Measurements from ENCODE around the gene SERGEF.

Gene SERGEF

DNA sequence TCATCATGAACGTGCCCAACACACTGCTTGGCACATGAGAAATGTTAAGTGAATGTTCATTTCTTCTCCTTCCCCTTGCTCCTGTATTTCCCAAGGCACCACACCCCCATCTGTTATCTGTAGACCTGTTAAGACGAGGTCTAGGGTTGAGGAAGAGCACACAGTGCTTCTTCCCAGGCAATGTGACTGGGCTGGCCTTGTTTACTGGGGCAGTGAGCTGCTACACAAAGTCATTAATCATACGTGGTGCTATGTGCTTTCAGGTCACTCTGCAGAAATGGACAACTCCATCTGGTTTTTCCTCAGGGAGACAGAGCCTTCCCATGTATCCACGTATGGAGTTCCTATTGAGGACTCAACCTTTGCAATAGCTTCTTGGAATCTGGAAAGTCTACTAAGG, 159.6 kb downstream of the SERGEF start:
- no peak for DNase-seq

DNA sequence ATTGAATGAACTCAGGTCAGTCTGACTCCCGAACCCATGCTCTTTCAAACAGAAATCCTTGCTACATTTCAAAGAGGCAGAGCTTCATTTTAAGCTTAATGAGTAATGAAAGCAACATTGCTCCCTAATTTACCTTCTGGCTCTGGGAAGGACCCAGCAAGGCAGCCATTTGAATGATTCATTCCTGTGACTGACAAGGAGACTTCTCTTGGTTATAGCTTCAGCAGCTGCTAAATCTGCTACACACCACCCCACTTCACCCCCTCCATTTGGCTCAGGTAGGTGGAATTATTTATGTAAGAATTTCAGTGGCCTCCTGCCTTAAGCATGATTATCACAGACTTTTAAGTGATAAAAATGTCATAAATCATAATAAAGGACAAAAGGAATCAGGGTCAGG, 160.6 kb downstream of the SERGEF start:
- no peak for DNase-seq

DNA sequence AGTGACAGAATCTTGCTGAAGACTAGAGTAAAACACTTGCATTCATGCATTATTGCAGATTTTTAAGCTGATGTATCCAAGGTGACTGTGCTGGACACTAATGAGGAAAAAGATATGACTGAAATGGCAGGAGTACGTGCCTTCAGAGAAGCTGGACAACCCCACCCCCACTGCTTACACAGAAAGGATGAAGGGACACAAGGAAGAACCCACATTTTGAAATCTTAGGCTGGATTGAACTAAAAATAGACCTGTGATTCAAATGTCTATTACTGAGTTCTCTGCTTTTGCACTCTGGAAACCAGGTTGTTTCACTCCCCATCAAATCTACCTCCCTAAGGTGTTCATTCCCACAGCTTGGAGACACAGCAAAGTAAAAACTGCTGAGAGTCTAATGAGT, 161.2 kb downstream of the SERGEF start:
- no peak for DNase-seq

DNA sequence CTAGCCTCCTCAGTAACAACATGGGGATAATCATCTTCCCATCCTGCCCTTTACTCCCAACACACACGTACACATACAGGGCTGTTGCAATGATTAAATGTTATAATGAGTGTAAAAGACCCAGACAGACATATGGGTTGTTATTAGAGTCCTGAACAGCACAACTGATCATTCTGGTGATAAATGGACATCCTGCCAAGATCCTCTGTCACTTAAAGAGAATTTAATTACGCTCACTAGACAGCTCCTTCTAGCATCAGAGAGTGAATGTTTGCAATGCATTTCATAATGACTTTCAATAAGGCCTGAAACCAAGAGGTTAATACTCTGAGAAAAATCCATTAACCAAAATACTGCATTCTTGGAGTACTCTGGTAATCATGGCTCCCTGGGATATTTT, 162.5 kb downstream of the SERGEF start:
- no peak for DNase-seq

DNA sequence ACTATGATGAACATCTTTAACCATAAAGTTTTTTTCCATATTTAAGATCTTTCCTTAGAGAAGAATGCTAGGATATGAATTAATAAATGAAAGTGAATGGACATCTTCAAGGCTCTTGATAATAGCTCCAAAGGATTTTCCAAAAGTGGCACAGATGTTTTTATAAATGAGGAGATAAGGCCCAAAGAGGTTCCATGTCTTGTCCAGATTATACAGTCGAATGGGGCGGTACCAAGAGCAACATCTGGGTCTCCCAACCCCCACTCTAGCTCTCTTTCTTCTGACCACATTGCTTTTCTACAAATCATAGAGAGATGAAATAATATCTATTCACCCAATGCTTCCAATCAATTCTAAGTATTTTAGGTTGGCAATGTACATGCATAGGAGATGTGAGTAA, 164.1 kb downstream of the SERGEF start:
- DNase-seq: no peak

DNA sequence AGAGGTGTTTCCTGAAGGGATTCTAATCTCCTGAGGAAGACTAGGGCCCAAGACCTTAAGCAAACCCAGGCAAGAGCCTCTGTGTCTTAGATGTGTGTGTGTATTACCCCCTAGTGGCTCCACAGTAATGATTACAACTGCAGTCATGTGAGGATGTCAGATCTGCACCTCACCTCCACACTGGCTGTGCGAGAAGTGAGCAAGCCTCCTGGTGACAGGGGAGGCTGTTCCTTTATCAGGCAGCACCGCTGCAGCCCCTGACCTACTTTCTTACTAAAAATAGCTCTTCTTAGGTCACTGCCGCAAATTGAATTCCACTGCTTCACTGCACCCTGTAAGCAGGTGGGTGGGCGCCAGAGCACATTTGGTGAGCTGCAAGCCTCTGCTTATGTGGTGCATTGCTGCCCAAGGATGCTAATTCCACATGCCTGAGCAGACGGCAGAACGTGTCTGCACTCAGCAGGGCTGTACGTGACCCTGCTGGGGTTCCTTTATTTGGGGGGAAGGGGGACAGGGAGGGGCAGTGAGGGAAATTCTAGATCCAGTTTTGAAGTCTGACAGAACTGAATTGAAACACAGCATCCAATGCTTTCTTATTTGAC, 165.9 kb downstream of the SERGEF start:
- no peak for DNase-seq

DNA sequence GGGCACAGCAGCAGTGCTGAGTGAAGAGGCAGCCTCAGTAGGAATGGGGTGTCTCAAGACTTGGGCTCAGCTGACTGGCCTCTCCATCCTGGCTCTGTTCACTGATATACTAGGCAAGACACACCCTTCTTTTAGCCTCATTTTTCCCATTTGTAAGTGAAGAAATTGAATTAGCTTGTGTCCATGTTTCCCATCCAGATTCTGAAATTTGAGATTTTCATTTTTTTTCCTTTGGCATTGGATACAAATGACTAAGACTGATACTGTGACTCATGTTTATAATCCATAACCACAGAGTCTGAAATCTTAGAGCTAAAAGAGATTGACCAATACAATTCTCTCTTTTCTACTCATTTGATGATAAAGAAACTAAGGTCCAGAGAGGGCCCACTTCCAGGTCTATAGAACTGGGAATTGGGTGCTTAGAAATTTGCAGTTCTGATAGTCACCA, 167.4 kb downstream of the SERGEF start:
- DNase-seq: no peak

DNA sequence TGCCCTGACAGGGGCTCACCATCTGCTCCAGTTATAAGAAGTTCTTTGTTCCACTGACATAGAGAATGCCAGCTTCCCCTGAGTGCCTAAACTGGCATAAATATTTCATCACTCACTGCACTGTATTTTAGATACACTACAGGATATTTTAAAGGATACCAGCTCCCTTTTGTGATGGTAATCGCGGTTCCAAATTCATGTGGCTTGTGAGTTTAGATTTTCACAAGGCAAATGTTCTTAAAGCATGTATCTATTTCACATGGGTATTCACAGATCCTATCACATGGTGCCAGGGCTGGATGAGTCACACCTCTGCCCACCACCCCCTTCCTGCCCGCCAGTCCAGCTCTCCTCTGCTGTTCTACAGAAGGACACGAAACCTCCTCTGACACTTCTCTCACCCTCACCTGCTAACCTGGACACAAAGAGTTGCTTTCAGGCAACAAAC, 172.7 kb downstream of the SERGEF start:
- DNase-seq: no peak

DNA sequence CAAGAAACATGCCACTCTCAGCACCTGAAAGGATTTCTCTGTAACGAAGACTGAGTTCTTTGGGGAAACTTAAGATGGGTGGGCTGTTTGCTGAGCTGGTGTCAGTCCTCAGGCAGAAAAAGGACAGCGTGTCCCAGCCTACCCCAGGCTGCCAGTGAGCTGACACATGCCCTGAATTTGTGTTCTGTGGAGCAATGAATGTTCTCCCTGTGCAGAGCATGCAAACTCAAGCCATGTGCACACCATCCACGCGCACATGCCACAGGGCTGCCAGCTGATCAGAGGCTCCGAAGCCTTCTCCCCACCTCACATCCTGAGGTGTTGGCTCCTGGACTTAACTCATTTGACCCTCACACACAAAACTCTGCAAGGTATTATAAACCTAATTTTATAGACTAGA, 173.4 kb downstream of the SERGEF start:
- DNase-seq: no peak

DNA sequence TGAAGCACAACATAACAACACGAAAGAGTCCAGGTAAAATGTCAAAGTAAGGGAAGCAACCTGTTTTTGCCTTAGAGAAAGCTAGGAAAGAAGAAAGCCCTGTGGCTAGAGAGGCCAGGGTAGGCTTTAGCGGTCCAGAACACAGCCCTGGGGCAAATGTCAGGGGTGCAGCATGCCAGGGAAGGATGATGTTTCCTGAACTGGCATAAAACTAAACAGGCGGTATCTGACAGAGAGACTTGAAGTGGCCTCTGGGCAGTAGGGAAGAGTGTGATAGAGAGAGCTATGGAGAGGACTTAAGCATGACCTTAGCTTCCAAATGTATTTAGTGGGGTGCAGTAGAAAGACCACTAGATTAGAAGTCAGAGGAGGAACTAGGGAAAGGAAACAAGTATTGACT, 174.7 kb downstream of the SERGEF start:
- no peak for DNase-seq

DNA sequence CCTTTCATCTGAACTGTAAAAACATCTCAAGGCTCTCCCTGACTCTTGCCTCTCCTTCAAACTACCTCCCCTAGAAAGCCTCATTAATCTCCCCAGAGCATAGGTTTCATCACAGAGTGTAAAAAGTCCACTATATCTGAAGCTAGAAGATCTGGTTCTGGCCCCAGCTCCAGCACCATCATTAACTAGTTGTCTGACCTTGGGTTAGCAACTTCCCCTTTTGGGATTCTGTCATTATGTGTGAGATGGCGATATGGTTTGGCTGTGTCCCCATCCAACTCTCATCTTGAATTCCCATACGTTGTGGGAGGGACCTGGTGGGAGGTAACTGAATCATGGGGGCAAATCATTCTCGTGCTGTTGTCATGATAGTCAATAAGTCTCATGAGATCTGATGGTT, 181.0 kb downstream of the SERGEF start:
- DNase-seq: no peak

DNA sequence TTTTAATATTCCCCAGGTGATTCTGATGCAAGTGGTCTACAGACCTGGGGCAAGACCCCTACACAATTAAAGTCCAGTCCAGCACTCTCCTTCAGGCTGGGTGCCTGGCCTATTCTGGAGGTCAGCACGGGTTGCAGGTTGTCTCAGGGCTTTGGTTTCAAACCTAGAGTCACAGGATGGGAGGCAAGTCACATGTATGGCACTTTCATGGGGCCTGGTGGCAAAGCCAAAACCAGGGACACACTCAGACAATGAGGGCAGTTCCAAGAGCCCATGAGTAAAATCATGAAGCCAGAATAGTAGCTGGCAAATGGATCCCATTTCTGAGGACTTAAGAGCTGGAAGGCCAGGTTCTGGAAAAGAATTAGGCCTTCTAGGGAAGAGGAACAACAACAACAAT, 181.6 kb downstream of the SERGEF start:
- DNase-seq: no peak

DNA sequence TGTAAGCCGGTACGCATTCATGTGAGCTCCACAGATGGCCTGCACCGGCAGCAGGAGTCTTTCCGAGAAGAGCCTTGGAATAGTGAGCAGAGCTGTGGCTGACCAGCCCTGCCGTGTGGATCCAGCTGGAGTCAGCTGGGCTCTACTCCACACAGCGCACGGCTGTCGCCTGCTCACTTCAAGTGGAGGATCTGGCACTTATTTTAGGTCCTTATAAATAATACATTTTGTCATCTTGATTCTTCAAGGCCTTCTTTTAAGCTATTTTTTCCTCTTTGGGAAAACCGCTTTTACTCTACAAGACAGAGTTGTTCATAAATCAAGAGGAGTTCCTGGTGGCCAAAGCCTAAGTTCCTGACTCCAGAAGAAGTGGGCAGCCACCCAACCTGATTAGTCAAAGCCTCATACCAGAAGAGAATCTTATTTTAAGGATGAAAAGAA, 184.5 kb downstream of the SERGEF start:
- no peak for DNase-seq

DNA sequence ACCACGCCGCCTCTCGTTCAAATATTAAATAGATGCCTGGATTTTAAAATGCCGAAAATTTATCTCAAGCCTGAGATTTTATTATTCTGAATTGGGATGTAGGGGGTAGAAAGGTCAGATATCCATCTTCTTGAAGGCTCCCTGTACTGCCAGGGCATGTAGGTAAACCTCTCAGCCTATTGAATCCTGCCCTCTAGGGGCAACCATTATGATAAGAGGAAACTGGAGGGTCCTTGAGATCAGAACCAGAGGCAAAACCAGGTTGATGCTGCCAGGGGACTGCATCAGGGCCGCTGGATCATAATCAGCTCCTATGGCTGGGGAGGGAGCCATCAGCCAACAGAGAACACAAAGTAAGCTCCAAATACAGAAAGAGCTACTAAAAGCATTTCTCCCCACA, 185.8 kb downstream of the SERGEF start:
- DNase-seq: no peak

DNA sequence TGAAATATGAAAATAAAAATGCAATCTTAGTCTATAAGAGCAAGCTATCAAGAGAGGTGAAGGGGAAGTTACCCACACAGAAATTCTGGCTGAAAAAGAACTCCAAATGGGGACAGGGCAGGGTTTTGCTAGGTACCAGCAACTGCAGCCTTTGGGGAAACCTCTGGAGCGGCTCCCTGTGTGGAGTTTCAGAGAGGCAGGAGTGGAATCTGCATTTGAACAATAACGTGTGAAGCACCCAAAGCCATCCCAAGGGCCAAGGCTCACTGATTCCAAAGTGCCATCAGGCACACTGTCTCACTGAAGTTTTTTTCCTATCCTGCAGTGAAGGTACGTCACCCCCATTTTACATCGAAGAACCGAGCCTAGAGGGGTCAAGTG, 190.5 kb downstream of the SERGEF start:
- DNase-seq: no peak

DNA sequence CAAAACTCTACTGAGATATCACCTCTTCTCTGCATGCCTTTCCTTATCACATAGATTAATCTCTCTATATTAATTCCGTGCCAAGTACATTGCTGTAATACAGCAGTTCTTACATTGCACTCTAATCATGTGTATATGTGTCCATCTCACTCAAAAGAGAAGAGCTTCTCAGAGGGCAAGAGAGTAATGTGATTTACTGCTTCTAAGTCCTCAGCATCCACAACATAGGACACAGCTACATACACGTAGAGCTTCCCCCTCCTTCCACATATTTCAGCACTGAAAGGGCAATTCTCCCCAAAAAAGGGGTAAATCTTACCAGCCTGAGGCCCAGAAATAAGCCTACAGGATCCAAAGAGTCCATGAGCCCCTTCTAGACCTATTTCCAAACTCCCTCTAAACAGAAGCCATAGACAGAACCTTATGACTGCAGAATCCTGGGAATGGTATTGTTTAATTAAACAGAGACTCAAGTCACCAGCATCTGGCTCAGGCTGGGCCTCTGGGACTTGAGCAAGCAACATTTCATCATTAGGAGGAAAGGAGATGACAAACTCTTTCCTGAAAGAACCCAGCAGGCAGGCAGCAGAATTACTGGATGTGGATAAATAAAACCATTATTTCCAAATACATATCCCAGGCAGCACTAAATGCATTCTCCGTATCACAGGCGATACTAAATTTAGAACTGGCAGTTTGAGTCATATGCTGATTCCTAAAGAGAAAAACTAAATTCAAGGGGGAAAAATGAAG, 191.0 kb downstream of the SERGEF start:
- no peak for DNase-seq

DNA sequence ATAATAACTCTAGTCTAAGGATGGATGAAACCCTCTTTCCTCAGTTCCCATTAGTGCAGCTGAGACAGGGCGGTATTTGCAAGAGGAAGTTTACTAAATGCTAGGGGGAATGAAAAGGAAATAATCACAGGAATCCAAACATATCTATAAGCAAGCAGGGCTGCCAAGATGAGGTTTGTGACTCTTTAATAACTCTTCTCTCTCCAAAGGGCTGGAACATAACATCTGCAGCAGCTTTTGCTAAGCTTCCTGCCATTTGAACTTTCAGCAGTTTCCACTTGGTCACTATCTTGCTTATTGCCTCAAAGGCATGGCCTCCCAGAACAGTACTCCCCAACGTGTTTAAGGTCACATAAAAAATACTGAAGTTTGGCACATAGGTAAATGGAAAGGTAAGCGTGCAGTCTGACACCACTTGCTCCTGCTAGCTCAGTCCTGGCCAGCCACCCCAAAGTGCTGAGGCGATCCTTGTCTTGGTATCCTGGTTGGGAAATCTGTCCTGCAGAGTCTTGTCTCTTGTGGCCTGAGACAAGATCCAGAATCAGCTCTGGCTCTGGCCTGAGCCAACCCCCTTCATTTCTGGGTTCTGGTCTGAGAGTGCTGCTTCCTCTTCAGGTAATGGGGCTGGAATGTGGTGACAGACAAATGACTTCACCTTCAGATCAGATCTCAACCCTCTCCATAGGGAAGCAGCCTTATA, 196.5 kb downstream of the SERGEF start:
- DNase-seq: no peak

DNA sequence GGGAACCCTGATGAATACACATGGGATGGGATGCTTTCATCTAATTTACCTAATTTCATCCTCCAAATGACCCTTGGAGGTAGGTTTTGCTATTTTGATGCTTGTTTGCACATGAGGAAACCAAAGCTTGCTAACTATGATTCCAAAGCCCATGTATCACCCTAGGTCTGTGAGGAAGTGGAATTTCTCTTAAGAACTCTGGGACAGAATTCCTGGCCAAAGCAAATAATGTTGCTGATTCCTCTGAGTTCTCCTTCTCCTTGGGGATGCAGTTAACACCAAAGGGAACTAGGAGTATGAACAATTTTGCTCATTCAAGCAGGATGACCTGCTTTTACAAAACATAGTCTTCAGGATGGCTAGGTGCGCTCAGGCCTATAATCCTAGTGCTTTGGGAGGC, 198.3 kb downstream of the SERGEF start:
- no peak for DNase-seq

DNA sequence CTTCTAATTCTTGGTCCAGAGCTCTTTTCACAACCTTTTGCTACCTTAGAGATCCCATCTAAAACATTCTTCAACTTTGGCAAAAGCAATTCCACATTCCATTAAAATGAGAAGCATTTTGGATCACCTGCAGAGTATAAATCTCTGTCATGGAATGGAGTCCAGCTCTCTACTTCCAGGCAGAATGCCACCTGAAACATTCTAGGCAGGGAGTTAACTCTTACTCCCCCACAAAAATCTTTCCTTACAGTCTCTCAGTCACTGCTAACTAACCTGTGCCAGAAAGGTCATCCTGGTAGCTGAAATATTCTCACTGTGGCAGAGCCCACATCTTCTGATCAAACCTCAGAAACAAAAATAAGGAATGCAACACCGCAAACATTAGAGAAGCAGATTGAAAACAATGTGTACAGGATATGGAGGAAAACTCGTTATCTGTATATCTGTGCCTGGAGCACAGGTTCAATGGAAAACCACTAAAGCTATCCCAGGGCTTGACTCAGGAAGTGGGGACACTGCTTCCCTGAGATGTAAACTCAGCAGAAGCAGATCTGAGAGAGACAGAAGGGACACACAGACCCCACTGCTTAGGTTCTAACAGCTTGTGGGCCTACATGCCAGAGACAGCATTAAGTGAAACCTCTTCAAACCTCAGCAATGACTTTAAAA, 199.3 kb downstream of the SERGEF start:
- no peak for DNase-seq

DNA sequence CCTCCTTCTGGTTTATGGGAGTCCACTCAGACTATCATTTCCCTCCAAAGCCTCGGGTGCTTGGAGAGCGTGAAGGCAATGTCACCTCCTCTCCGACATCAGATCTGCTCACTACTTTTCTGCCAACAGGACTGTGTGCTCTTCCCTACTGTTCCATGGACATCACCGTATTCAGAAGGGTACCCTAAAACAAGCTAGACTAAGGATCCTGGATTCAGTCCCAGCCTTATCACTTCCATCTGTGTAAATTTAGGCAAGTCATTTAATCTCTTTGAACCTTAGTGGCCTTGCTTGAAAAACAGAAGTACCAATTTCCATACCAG, 200.0 kb downstream of the SERGEF start:
- DNase-seq: no peak

DNA sequence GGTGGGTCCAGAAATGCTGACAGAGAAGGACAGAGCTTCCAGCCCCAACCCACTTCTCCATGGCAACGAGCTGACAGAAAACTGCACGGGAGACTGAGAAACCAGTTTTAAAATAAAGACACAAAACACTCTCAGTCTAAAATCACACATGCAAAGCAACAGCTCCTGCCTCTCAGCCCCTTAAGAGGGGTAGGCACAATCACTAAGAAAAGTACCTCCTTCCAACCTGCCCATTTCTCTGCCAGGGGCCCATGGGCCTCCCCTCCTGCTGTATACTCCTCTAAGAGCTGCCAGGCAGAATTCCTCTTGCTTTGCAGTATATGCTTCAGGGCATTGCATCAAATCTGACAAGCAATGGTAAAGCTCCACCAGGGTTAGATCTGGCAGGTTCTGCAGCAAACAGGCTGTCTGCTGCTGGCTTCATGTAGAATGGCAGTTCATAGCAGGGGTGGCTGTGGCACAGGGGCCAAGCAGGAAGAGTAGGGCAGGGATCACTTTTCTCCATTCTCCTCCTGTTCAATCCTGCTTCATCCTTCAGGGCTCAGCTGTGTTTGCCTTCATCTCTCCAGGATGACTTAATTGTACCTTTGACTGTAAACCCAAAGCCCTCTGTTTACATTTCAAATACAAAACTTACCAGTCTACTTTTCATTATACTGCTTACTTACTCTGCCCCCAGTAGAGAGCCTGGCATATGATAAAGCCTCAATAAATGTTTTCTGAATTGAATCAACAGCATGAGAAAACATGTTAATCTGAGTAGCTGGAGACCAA, 200.6 kb downstream of the SERGEF start:
- DNase-seq: no peak

DNA sequence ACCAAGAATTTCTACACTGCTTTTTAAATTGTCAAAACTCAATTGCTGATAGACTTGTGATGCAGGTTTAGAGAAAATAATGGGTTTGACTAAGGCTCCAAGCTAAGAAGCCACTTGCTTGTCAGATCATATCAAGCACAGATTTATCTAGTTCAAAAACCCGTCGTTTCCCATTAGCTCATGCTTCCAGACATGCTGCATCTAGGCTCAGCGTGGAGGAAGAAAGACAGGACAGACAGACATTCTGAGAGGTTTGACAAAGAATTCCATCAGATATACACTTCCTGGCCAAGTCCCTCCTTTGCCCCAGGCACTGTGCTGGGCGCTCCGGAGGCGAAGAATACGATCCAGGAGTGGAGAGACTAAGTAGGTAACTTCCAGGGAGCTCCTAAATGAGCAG, 201.5 kb downstream of the SERGEF start:
- no peak for DNase-seq

DNA sequence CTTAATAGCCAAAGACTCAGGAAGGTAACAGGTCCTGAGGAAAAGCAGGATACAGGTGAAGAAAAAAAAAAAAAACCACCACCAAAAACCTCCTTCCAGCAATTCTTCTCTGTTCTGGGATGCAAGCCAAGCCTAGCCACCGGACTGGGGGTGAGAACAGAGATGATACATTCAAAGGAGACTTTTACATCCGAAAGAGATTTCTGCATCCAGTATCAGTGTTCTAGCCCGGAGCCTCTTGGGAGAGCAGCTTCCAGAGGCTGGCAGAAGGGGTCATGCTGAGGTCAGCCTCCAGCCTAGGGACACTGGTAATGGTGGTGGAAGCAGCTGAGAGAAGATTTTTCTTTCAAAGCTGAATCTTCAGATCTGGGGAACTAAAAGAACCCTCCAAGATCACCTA, 202.1 kb downstream of the SERGEF start:
- no peak for DNase-seq
